Fibroblast of skin of left biceps (primary cell): ENCODE results near the gene PCDHGC3.

Source experiments
- DNase-seq, 2 experiments: peaks; one replicate each; pipeline ENCODE4 v3.0.0-alpha.2; 2013; ENCODE audit warnings: low read depth in 2 of 2

The PCDHGC3 gene

DNA sequence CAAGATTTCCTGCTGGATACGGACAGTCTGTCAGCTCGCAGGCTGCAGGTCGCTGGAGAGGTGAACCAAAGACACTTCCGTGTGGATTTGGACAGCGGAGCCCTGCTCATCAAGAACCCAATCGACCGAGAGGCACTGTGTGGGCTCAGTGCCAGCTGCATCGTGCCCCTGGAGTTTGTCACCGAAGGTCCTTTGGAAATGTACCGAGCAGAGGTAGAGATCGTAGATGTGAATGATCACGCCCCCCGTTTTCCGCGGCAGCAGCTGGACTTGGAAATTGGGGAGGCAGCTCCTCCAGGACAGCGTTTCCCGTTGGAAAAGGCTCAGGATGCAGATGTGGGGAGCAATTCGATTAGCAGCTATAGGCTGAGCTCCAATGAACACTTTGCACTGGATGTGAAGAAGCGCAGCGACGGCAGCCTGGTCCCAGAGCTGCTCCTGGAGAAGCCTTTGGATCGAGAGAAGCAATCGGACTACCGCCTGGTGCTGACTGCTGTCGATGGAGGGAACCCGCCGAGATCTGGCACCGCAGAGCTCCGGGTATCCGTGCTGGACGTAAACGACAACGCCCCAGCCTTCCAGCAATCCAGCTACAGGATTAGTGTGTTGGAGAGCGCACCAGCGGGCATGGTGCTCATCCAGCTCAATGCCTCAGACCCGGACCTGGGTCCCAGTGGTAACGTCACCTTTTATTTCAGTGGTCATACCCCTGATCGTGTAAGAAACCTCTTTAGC lies 9.7 kb downstream of the PCDHGC3 start:
- DNase-seq, result no peak

DNA sequence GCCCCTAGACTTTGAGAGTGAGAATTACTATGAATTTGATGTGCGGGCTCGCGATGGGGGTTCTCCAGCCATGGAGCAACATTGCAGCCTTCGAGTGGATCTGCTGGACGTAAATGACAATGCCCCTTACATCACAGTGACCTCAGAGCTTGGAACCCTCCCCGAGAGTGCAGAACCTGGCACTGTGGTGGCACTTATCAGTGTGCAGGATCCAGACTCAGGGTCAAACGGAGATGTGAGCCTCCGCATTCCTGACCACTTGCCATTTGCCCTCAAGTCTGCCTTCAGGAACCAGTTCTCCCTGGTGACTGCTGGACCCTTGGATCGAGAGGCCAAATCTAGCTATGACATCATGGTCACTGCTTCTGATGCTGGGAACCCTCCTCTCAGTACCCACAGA lies 10.3 kb downstream of the PCDHGC3 start:
- DNase-seq, result no peak

DNA sequence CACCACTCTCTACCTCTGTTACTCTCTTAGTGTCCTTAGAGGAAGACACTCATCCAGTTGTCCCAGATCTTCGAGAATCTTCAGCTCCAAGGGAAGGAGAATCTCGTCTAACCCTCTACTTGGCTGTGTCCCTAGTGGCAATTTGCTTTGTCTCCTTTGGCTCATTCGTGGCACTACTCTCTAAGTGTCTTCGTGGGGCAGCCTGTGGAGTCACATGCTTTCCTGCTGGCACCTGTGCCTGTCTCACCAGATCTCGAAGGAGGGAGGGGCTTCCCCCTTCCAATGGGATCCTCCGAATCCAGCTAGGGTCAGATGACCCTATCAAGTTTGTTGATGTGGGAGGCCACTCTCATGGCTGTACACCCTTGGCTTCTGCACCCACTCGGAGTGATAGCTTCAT lies 11.4 kb downstream of the PCDHGC3 start:
- no peak for DNase-seq

GRCh38 chr5:141488591-141489561 lies 13.1 kb downstream of the PCDHGC3 start, which contains the start of gene PCDHGC5:
Gene PCDHGC5 (plus strand): TSS chr5:141489081. CDS start chr5:141489241, 160 bp downstream.
- DNase-seq, result peak; percentile 57 to 60

GRCh38 chr5:141489841-141490240 lies 14.1 kb downstream of the PCDHGC3 start:
- no peak for DNase-seq

DNA sequence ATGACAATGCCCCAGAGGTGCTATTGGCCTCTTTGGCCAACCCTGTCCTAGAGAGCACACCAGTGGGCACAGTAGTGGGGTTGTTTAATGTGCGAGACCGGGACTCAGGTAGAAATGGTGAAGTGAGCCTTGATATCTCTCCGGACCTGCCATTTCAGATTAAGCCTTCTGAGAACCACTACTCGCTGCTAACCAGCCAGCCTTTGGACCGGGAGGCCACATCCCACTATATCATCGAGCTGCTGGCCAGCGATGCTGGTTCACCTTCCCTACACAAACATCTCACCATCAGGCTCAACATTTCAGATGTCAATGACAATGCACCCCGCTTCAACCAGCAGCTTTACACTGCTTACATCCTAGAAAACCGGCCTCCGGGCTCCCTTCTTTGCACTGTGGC lies 14.5 kb downstream of the PCDHGC3 start:
- no peak for DNase-seq

- DNase-seq, result no peak
Observed at GRCh38 chr5:141490771-141491170, 15.0 kb downstream of the PCDHGC3 start.

DNA sequence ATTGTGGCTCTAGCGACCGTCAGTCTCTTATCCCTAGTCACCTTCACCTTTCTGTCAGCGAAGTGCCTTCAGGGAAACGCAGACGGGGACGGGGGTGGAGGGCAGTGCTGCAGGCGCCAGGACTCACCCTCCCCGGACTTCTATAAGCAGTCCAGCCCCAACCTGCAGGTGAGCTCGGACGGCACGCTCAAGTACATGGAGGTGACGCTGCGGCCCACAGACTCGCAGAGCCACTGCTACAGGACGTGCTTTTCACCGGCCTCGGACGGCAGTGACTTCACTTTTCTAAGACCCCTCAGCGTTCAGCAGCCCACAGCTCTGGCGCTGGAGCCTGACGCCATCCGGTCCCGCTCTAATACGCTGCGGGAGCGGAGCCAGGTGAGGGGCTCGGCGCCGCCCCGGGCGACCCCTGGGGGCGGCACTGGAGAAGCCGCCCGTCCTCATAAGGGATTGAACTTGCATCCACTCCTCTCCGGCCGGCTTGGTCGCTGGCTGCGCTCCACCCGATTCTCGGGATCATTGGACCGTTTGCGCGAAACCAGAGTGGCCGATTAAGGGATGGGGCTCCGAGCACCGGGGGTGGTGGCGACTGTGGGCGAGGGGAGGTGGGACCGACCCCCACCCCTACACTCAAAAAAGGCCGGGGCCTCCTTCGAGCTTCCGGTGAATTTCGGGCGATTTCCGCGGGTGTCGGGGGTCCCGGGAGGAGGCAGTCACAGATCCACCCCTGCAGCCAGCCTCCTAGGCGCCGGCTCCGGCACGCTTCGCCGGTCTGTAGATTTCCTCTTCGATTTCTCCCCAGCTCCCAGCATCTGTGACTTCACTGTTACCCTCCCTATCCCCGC lies 15.8 kb downstream of the PCDHGC3 start:
- DNase-seq, result no peak

DNA sequence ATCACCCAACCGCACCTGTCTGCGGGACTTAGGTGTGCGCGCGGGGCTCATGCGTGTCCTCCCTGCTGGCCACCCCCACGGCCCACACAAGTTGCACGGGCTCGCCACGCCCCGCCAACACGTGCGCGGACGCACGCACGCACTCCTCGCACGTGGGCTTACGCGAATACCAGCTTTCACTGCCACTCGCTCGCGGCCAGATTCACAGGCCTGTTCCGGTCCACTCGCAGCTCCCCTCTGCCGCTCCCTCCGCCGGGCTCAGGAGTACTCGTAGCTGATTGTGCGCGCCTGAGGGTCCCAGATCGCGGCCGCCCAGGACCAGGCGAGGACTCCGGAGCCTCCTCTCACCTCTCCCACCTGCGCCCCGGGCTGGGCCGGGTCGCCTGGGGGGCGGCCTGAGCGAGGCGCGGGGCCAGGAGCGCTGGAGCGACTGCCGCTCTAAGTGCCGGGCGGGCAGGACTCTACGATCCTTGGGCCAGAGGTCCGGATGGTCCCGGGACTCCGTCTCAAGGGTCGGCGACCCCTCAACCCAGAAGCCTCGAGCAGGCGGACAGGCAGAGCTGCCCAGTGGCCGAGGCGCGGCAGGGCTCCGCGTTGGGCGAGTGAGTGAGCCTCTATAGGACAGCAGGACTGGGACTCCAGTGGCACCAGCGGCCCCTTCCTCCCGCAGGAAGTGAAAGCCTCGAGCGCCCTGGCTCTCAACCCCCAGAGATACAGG lies 16.6 kb downstream of the PCDHGC3 start:
- no peak for DNase-seq

GRCh38 chr5:141493500-141494422 lies 18.0 kb downstream of the PCDHGC3 start:
- DNase-seq, result no peak

DNA sequence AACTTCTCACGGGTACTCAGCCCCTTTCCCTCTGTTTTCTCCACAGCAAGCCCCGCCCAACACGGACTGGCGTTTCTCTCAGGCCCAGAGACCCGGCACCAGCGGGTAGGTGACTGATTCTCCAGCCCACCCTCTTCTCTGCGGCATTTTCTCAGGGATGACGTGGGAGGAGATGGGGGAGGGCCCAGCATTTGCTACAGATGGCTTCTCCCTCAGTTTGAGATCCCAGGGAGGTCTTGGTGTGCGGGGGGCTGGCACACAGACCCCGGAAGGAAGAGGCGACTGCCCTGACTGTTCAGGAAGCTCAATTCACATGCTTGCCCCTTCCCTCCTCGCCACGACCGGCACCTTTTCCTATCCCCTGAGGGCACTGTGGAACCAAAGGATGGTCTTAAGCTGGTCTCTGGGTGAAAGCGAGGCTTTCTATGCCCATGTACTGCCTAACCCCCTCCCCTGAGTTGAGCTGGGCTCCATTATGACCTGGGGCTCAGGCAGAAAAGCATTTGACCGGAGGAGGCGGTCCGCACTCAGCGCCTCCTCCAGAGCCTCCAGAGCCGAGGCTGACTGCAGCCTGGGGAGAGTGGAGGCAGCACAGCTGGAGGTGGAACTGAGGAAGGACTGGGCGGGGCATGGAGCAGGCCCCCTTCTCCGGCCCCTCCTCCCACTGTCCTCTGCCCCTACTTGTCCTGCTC lies 19.1 kb downstream of the PCDHGC3 start:
- no peak for DNase-seq

DNA sequence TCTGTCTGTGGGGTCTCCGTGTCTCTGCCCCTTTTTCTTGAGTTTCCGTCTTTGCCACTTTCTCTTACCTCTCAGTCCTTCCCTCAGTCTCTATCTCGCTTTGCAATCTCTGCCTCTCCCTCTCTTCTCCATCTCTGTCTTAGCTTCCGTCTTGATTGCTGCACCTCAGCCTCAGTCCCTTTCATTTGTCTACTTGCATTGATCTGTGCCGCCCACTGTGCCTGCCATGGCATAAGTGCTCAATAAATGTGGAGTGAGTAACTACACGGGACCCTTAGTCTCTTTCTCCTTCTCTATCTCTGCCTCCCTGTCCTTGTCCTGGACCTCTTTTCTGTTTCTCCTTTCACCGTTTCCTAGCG lies 19.7 kb downstream of the PCDHGC3 start:
- DNase-seq, result no peak

DNA sequence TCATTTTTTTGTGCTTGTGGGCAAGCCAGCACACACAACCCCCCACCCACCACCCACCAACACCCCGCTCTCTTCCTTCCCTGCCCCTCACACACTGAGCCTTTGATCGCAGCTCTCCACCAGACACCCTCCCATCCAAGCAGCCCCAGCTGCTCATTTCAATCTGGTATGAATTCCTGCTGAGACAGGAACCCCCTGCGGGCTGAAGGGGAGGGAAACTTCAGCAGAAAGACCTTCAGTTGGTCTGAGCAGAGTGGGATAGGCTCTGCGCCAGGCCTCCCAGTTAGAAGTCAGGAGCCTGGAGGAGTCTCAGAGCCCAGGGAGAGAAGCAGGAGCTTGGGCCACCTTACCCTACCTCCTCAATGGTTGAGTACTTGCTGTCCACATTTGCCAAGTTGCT lies 20.3 kb downstream of the PCDHGC3 start:
- DNase-seq, result peak; percentile 76 to 77

- no peak for DNase-seq
Observed at GRCh38 chr5:141501761-141502160, 26.0 kb downstream of the PCDHGC3 start.

DNA sequence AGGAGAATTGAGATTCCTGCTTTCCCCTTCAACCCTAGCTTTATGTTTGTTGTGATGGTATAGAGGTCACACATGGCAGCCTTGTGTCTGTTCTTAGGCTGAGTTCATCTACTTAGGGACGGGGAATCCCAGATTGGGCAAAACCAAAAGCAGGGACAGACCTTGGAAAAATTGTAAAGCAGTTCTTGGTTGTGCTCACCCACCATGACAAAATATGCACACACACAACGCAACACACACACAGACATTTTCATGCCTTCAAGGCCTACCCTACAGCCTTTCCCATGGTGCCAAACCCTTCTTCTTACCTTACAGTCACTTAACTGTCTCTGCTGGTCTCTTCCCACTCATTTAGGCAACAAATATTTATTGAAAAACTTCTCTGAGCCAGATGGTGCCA lies 27.9 kb downstream of the PCDHGC3 start:
- no peak for DNase-seq

GRCh38 chr5:141504216-141504615 lies 28.4 kb downstream of the PCDHGC3 start:
- DNase-seq, result no peak

DNA sequence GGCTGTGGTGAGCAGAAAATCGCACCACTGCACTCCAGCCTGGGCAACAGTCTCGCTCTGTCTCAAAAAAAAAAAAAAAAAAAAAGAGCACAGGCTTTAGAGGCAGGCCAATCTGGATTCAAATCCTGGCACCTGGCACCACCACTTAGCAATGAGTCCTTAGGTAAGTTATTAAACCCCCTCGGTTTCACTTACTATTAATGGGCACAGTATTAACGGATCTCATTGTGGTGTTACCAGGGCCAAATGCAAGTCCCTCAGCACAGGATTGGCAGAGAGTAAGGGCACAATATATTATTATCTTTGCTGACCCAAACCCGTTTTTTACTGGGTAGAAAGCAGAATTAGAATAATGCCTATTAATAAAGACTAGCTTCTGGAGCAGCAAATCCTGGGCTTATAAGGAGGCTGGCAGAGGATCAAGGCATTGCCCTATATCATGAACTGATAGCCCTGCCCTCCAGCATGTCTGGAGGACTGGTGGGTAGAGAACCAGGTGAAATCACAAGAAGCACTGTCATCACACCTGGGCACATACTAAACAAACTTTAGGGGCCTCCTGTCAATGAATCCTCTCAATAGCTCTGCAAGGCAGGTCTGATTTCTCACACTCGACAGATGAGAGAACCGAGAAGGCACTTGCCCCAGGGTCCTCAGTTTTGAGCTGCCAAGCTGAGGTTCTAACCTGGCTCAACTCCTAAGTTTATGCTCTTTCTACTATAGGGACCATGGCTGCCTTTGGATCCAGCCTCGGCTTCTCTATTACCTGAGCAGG lies 30.8 kb downstream of the PCDHGC3 start:
- no peak for DNase-seq

GRCh38 chr5:141507387-141508091 lies 31.8 kb downstream of the PCDHGC3 start:
- peak in 1 of 2 experiments; percentile 63 for DNase-seq
